PC-3 (cell line): ENCODE data around the gene STAC2.

ENCODE experiments used
- CTCF ChIP-seq: fragments of 300-600 bp; sonication (generic); conservative IDR thresholded peaks from 2 replicates; pipeline ENCODE4 v1.5.1; 2017; ENCODE audit warnings: antibody characterized with exemption, low read depth, mild to moderate bottlenecking, low read length
- EZH2 ChIP-seq: fragments of 300-600 bp; sonication (generic); IDR thresholded peaks from one replicate; pipeline ENCODE4 v1.6.1; 2017; ENCODE audit warnings: antibody characterized with exemption, mild to moderate bottlenecking, low read length; ENCODE audit not compliant: unreplicated experiment
- EZH2phosphoT487 ChIP-seq: fragments of 300-600 bp; sonication (generic); IDR thresholded peaks from 2 replicates; pipeline ENCODE4 v1.6.1; 2018; ENCODE audit warnings: mild to moderate bottlenecking, antibody characterized with exemption, low read length, borderline replicate concordance

DNA sequence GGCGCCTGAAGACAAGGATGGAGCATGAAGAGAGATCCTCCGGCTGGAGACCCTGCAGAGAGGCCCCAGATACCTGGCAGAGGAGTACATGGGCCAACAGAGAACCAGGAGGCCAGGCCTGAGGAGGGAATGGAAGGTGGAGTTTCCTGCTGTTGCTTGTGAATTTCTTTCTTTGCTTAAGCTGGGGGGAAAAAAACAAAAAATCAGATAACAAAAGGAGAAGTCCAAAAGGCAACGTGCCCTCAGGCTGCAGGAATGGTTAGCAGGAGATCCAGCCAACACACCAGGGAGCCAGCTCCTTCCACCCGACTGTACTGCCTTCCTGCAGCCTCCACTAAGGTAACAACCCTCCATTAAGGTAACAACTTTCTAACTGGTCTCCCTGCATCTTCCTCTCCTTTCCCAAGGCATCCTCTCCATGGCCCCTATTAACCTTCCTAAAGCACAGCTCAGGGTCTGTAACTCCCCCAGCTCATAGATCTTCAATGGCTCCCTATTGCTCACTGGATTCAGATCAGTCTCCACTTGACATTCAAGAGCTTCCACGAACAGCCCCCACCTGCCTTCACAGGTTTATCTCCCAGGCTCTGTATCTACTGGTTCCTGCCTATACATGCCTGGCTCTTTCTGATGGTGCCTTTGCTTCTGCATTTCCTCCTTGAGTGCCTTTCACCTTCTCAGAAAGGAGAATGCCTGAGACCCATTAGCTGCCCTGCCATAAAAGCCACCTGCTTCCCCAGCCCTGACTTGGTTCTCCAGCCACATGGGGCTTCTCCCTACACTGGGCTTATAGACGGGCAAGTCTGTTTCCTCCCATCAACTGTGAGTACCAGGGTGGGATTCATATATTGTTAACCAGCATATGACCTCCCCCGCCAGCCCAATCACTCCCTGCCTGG is 59.1 kb downstream of the STAC2 start:
- TF ChIP-seq CTCF (no peak), EZH2phosphoT487 (no peak), EZH2 (no peak)
